22Rv1 (cell line): ENCODE results near the gene ANKUB1.

Experiments
- ZFX ChIP-seq: fragments of 450-650 bp; IDR thresholded peaks from 2 replicates; pipeline ENCODE4 v1.6.1; 2017; ENCODE audit warnings: antibody characterized with exemption, borderline replicate concordance
- TF ChIP-seq, protein P1 (sequence below): fragments of 450-650 bp; IDR thresholded peaks from 2 replicates; pipeline ENCODE4 v1.5.1; 2017; ENCODE audit warnings: mild to moderate bottlenecking

DNA sequence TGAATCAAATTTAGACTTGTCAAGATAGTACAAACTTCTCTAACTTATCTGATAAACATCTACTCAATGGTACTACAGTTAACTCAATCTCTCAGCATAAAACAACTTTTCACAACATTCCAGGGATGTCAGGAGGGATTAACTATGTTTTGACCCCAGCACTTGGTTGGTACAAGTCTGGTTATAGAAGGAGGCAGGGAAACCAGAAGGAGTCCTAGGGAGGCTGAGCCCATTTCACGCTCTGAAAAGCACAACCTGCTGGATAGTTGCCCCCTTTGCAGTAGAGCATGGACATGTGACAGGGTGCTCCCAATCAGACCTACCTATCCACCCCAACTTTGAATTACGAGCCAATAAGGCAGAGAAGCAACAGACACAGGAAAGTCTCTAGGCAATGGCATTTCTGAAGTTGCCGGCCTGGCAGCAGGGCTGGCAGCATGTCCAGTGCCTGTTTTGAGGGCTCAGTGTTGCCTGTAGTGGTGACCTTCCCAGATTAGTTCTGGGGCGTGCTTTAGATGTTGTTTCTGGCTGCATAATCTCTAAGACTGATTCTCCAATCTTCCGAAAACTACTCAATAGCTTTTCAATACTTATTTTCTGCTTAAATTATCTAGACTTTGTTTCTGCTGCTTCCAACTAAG is 8.2 kb downstream of the ANKUB1 start:
- TF ChIP-seq, protein P1, sequence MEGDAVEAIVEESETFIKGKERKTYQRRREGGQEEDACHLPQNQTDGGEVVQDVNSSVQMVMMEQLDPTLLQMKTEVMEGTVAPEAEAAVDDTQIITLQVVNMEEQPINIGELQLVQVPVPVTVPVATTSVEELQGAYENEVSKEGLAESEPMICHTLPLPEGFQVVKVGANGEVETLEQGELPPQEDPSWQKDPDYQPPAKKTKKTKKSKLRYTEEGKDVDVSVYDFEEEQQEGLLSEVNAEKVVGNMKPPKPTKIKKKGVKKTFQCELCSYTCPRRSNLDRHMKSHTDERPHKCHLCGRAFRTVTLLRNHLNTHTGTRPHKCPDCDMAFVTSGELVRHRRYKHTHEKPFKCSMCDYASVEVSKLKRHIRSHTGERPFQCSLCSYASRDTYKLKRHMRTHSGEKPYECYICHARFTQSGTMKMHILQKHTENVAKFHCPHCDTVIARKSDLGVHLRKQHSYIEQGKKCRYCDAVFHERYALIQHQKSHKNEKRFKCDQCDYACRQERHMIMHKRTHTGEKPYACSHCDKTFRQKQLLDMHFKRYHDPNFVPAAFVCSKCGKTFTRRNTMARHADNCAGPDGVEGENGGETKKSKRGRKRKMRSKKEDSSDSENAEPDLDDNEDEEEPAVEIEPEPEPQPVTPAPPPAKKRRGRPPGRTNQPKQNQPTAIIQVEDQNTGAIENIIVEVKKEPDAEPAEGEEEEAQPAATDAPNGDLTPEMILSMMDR = no peak
- no peak for TF ChIP-seq ZFX
